ENCODE data around the gene KRT74. TPM values are rescaled to one million over a fixed set of nuclear protein-coding genes. Genes with fewer than 3 reads are reported as not detected.

The KRT74 gene
- total RNA-seq, 2 experiments from 2014 or later: not detected

GRCh38 chr12:52522346-52523011 is 51.2 kb downstream of the KRT74 start:
- no peaks in the 10 kb centered on the region for H3K9me2 ChIP-seq (ENCODE audit: insufficient read depth, low read length)
- no peak for DNase-seq (ENCODE audit: low spot score)
- intact Hi-C loops (cut with micrococcal nuclease; ENCODE audit: unreplicated experiment): no loop called here
- BruUV-seq (replicated peaks): no TSS peak
- no peak overlapping the region for H3K4me2 ChIP-seq (ENCODE audit: low read length)
- no peaks in the 10 kb centered on the region for H3K4me1 ChIP-seq (ENCODE audit: insufficient read depth, low read length, poor library complexity, severe bottlenecking)
- H3K9me3 ChIP-seq (ENCODE audit: low read length): no peaks in the 10 kb centered on the region
- ChIA-PET POLR2A (no interaction called here), CTCF (ENCODE audit: unreplicated experiment) (no interaction called here)
- H2AFZ ChIP-seq (ENCODE audit: low read length): no peak overlapping the region
- H3K79me2 ChIP-seq (ENCODE audit: insufficient read depth, low read depth, low read length): no peaks in the 10 kb centered on the region
- no peak overlapping the region for H3K4me3 ChIP-seq (ENCODE audit: low read depth, low read length, poor library complexity, severe bottlenecking)
- no peak for TF ChIP-seq CTCF (conservative IDR thresholded peaks at IDR 0.05; ENCODE audit: low read length)
- no peak for TF ChIP-seq EZH2phosphoT487 (IDR thresholded peaks at IDR 0.05; ENCODE audit: borderline replicate concordance, low read depth, low read length)
- no peaks in the 10 kb centered on the region for H3K36me3 ChIP-seq (ENCODE audit: insufficient read depth, low read length)
- no peak overlapping the region for H3K27ac ChIP-seq (ENCODE audit: low read depth, low read length, poor library complexity, severe bottlenecking)
- H4K20me1 ChIP-seq (ENCODE audit: insufficient read depth, low read length): no peaks in the 10 kb centered on the region

- DNase-seq (ENCODE audit: low spot score): no peak
- ChIA-PET CTCF (ENCODE audit: unreplicated experiment) (no interaction called here), POLR2A (interaction anchor here (1.4 kb wide), 1 partner anchor 10 kb away, joined by 3 read pairs; no protein-coding TSS in a partner anchor)
- Histone ChIP-seq H3K9me2 (ENCODE audit: insufficient read depth, low read length) (no peaks in the 10 kb centered on the region), H4K20me1 (ENCODE audit: insufficient read depth, low read length) (no peaks in the 10 kb centered on the region), H3K79me2 (ENCODE audit: insufficient read depth, low read depth, low read length) (no peaks in the 10 kb centered on the region), H2AFZ (ENCODE audit: low read length) (no peak overlapping the region), H3K9me3 (ENCODE audit: low read length) (no peaks in the 10 kb centered on the region), H3K36me3 (ENCODE audit: insufficient read depth, low read length) (no peaks in the 10 kb centered on the region), H3K4me3 (ENCODE audit: low read depth, low read length, poor library complexity, severe bottlenecking) (no peak overlapping the region), H3K4me1 (ENCODE audit: insufficient read depth, low read length, poor library complexity, severe bottlenecking) (no peaks in the 10 kb centered on the region), H3K4me2 (ENCODE audit: low read length) (no peak overlapping the region), H3K27ac (ENCODE audit: low read depth, low read length, poor library complexity, severe bottlenecking) (no peak overlapping the region)
- intact Hi-C loops (cut with micrococcal nuclease; ENCODE audit: unreplicated experiment): no loop called here
- no TSS peak for BruUV-seq (replicated peaks)
- no peak for TF ChIP-seq EZH2phosphoT487 (IDR thresholded peaks at IDR 0.05; ENCODE audit: borderline replicate concordance, low read depth, low read length)
- no peak for TF ChIP-seq CTCF (conservative IDR thresholded peaks at IDR 0.05; ENCODE audit: low read length)
Measured at GRCh38 chr12:52521568-52522266, 51.9 kb downstream of the KRT74 start.

- Histone ChIP-seq H3K79me2 (ENCODE audit: insufficient read depth, low read depth, low read length) (no peaks in the 10 kb centered on the region), H3K4me3 (ENCODE audit: low read depth, low read length, poor library complexity, severe bottlenecking) (no peak overlapping the region), H3K9me3 (ENCODE audit: low read length) (no peaks in the 10 kb centered on the region), H3K27ac (ENCODE audit: low read depth, low read length, poor library complexity, severe bottlenecking) (no peak overlapping the region), H3K4me1 (ENCODE audit: insufficient read depth, low read length, poor library complexity, severe bottlenecking) (no peaks in the 10 kb centered on the region), H3K4me2 (ENCODE audit: low read length) (no peak overlapping the region), H4K20me1 (ENCODE audit: insufficient read depth, low read length) (no peaks in the 10 kb centered on the region), H2AFZ (ENCODE audit: low read length) (no peak overlapping the region), H3K36me3 (ENCODE audit: insufficient read depth, low read length) (no peaks in the 10 kb centered on the region), H3K9me2 (ENCODE audit: insufficient read depth, low read length) (no peaks in the 10 kb centered on the region)
- TF ChIP-seq CTCF (conservative IDR thresholded peaks at IDR 0.05; ENCODE audit: low read length) (no peak), EZH2phosphoT487 (IDR thresholded peaks at IDR 0.05; ENCODE audit: borderline replicate concordance, low read depth, low read length) (no peak)
- CTCF ChIA-PET (ENCODE audit: unreplicated experiment): no interaction called here
- intact Hi-C loops (cut with micrococcal nuclease; ENCODE audit: unreplicated experiment): no loop called here
- DNase-seq (ENCODE audit: low spot score): no peak
- no TSS peak for BruUV-seq (replicated peaks)
- POLR2A ChIA-PET: interaction anchor here (1.4 kb wide), 1 partner anchor 11 kb away, joined by 3 read pairs; no protein-coding TSS in a partner anchor
Measured at GRCh38 chr12:52521175-52521567, 52.5 kb downstream of the KRT74 start.
